H9 (cell line): ENCODE measurements around the gene TSPEAR. TPM values are rescaled to one million over a fixed set of nuclear protein-coding genes. Genes with fewer than 3 reads are reported as not detected.

ENCODE experiments used
- DNase-seq: peaks from one replicate; pipeline ENCODE4 v3.0.0-alpha.2; 2017
- H2AFZ ChIP-seq: one replicate; pipeline ENCODE4 v1.6.1; 2013; ENCODE audit warnings: mild to moderate bottlenecking, low read length, control low read depth, moderate library complexity
- H2AK5ac ChIP-seq: 2 replicates; pipeline ENCODE4 v1.6.1; 2013; ENCODE audit warnings: low read length, control low read depth, mixed read lengths; ENCODE audit not compliant: insufficient read length
- H2BK120ac ChIP-seq: one replicate; pipeline ENCODE4 v1.6.1; 2013; ENCODE audit warnings: low read depth, mild to moderate bottlenecking, low read length, control low read depth, inconsistent platforms; ENCODE audit not compliant: poor library complexity, severe bottlenecking
- H2BK12ac ChIP-seq: 2 replicates; pipeline ENCODE4 v1.6.1; 2013; ENCODE audit warnings: low read length, control low read depth, mixed read lengths, low read depth; ENCODE audit not compliant: insufficient read length
- H2BK15ac ChIP-seq: 2 replicates; pipeline ENCODE4 v1.6.1; 2013; ENCODE audit warnings: low read depth, low read length, control low read depth
- H2BK20ac ChIP-seq: one replicate; pipeline ENCODE4 v1.6.1; 2013; ENCODE audit warnings: low read depth, mild to moderate bottlenecking, low read length, control low read depth, inconsistent platforms; ENCODE audit not compliant: poor library complexity, severe bottlenecking
- H2BK5ac ChIP-seq: 2 replicates; pipeline ENCODE4 v1.6.1; 2013; ENCODE audit warnings: low read length, control low read depth, mixed read lengths; ENCODE audit not compliant: insufficient read length
- H3K14ac ChIP-seq: 2 replicates; pipeline ENCODE4 v1.6.1; 2013; ENCODE audit warnings: low read length, control low read depth; ENCODE audit not compliant: insufficient read depth
- H3K18ac ChIP-seq: 2 replicates; pipeline ENCODE4 v1.6.1; 2013; ENCODE audit warnings: low read depth, mild to moderate bottlenecking, mixed read lengths, low read length, control low read depth; ENCODE audit not compliant: insufficient read length
- H3K23ac ChIP-seq: 2 replicates; pipeline ENCODE4 v1.6.1; 2013; ENCODE audit warnings: low read length, control low read depth, mixed read lengths, low read depth; ENCODE audit not compliant: insufficient read length
- H3K23me2 ChIP-seq: 2 replicates; pipeline ENCODE4 v1.6.1; 2013; ENCODE audit warnings: low read depth, mild to moderate bottlenecking, mixed read lengths, low read length, control low read depth; ENCODE audit not compliant: insufficient read length, poor library complexity, severe bottlenecking
- H3K27ac ChIP-seq: 2 replicates; pipeline ENCODE4 v1.5.1; 2013; ENCODE audit warnings: low read length, control low read depth, mixed read lengths, low read depth; ENCODE audit not compliant: insufficient read length
- H3K27me3 ChIP-seq: 2 replicates; pipeline ENCODE4 v1.6.1; 2013; ENCODE audit warnings: low read length, control low read depth, inconsistent platforms; ENCODE audit not compliant: insufficient read depth
- H3K4ac ChIP-seq: 2 replicates; pipeline ENCODE4 v1.6.1; 2013; ENCODE audit warnings: low read depth, mild to moderate bottlenecking, control low read depth, inconsistent platforms, low read length, moderate library complexity
- H3K4me1 ChIP-seq: 2 replicates; pipeline ENCODE4 v1.6.1; 2013; ENCODE audit warnings: low read length, control low read depth, inconsistent platforms; ENCODE audit not compliant: insufficient read depth
- H3K4me2 ChIP-seq: 2 replicates; pipeline ENCODE4 v1.6.1; 2013; ENCODE audit warnings: low read length, control low read depth, mixed read lengths; ENCODE audit not compliant: insufficient read length, insufficient read depth
- H3K56ac ChIP-seq: 2 replicates; pipeline ENCODE4 v1.6.1; 2013; ENCODE audit warnings: low read depth, mild to moderate bottlenecking, mixed read lengths, low read length, control low read depth; ENCODE audit not compliant: insufficient read length
- H3K79me1 ChIP-seq: 2 replicates; pipeline ENCODE4 v1.6.1; 2013; ENCODE audit warnings: low read depth, mild to moderate bottlenecking, moderate library complexity, low read length, control low read depth, inconsistent platforms; ENCODE audit not compliant: insufficient read depth, poor library complexity, severe bottlenecking
- H3K79me2 ChIP-seq: 2 replicates; pipeline ENCODE4 v1.6.1; 2013; ENCODE audit warnings: low read length, control low read depth, inconsistent platforms; ENCODE audit not compliant: insufficient read depth
- H3K9ac ChIP-seq: 2 replicates; pipeline ENCODE4 v1.6.1; 2013; ENCODE audit warnings: low read length, control low read depth, mixed read lengths; ENCODE audit not compliant: insufficient read length; ENCODE audit errors: extremely low read depth
- H3K9me3 ChIP-seq: one replicate; pipeline ENCODE4 v1.6.1; 2013; ENCODE audit warnings: low read depth, low read length, inconsistent platforms; ENCODE audit not compliant: control insufficient read depth
- H3T11ph ChIP-seq: one replicate; pipeline ENCODE4 v1.6.1; 2013; ENCODE audit warnings: mild to moderate bottlenecking, low read length, control low read depth, inconsistent platforms
- H4K20me1 ChIP-seq: one replicate; pipeline ENCODE4 v1.6.1; 2013; ENCODE audit not compliant: control insufficient read depth, insufficient read length, insufficient read depth
- H4K5ac ChIP-seq: 2 replicates; pipeline ENCODE4 v1.6.1; 2013; ENCODE audit warnings: low read depth, mild to moderate bottlenecking, mixed read lengths, low read length, control low read depth; ENCODE audit not compliant: insufficient read length
- H4K8ac ChIP-seq: replicated peaks from 2 replicates; pipeline ENCODE4 v1.6.1; 2013; ENCODE audit warnings: low read length, control low read depth, mixed read lengths, low read depth; ENCODE audit not compliant: insufficient read length
- H4K91ac ChIP-seq: 2 replicates; pipeline ENCODE4 v1.6.1; 2013; ENCODE audit warnings: low read depth, mild to moderate bottlenecking, moderate library complexity, mixed read lengths, low read length, control low read depth; ENCODE audit not compliant: insufficient read length
- H3K27ac Mint-ChIP-seq, 3 experiments: 2 replicates in 2 of 3; 3 replicates in 1 of 3; pipeline ENCODE4 v1.8.0; 2020 to 2021; ENCODE audit warnings: mixed read lengths in 3 of 3, mild to moderate bottlenecking in 1 of 3, moderate library complexity in 1 of 3
- H3K27me3 Mint-ChIP-seq: 2 replicates; pipeline ENCODE4 v1.8.0; 2021; ENCODE audit warnings: low read depth, mild to moderate bottlenecking, moderate library complexity, mixed read lengths
- H3K36me3 Mint-ChIP-seq, 3 experiments: 2 replicates in 2 of 3; 3 replicates in 1 of 3; pipeline ENCODE4 v1.8.0; 2020 to 2021; ENCODE audit warnings: low read depth in 3 of 3, mixed read lengths in 3 of 3; ENCODE audit not compliant: insufficient read depth in 1 of 3
- H3K4me1 Mint-ChIP-seq, 2 experiments: 2 replicates each; pipeline ENCODE4 v1.8.0; 2020; ENCODE audit warnings: mixed read lengths in 2 of 2
- H3K4me3 Mint-ChIP-seq, 2 experiments: 2 replicates in 1 of 2; 3 replicates in 1 of 2; pipeline ENCODE4 v1.8.0; 2020 to 2021; ENCODE audit warnings: mild to moderate bottlenecking in 2 of 2, mixed read lengths in 2 of 2, moderate library complexity in 1 of 2
- H3K9me3 Mint-ChIP-seq, 2 experiments: 2 replicates in 1 of 2; 3 replicates in 1 of 2; pipeline ENCODE4 v1.8.0; 2020; ENCODE audit warnings: mild to moderate bottlenecking in 2 of 2, mixed read lengths in 2 of 2, moderate library complexity in 1 of 2
- CTCF ChIP-seq: fragments of 200-600 bp; sonication (generic); conservative IDR thresholded peaks from 3 replicates; pipeline ENCODE4 v1.8.0; 2021; ENCODE audit warnings: antibody characterized with exemption, mild to moderate bottlenecking
- WGBS: extraction: QIAGEN DNeasy Blood & Tissue Kit; methylation state at CpG from one replicate; pipeline ENCODE4 v1.1.7; 2013; ENCODE audit warnings: missing lambda C conversion rate, low lambda C conversion rate, mixed read lengths; ENCODE audit not compliant: insufficient read length; ENCODE audit errors: extremely low coverage; 5-methylcytosine and 5-hydroxymethylcytosine counted together
- total RNA-seq: library from RNA; stranded (reverse); gene quantifications from 2 replicates; pipeline ENCODE4 v1.2.1, GENCODE V29; 2021

TSPEAR gene
- total RNA-seq, 1 experiment from 2014 or later = 1.3 TPM

- Histone ChIP-seq H3K79me2 (no peaks in the 10 kb centered on the region), H3K9me3 (no peaks in the 10 kb centered on the region), H4K91ac (no peak overlapping the region), H3K56ac (no peak overlapping the region), H3K23ac (no peak overlapping the region), H3K14ac (no peak overlapping the region), H2BK120ac (no peak overlapping the region), H3K4me2 (no peak overlapping the region), H3K23me2 (no peaks in the 10 kb centered on the region), H2BK15ac (no peak overlapping the region), H3K27me3 (no peaks in the 10 kb centered on the region), H2BK5ac (no peak overlapping the region), H3K27ac (no peak overlapping the region), H3K79me1 (no peaks in the 10 kb centered on the region), H4K20me1 (no peaks in the 10 kb centered on the region), H3T11ph (no peak overlapping the region), H2BK12ac (no peak overlapping the region), H2BK20ac (no peak overlapping the region), H3K4me1 (no peaks in the 10 kb centered on the region; the same call in 1 of the 2 replicates), H3K9ac (no peak overlapping the region), H3K18ac (no peak overlapping the region), H2AK5ac (no peak overlapping the region), H2AFZ (no peak overlapping the region), H3K4ac (no peak overlapping the region), H4K8ac (no peak overlapping the region), H4K5ac (no peak overlapping the region)
- Mint-ChIP-seq H3K9me3 (peaks cover 0 to 5% of the 10 kb centered on the region in 2 experiments; a peak in 2 of 5 replicates), H3K36me3 (peaks cover 0 to 5% (median 0%) of the 10 kb centered on the region in 3 experiments; a peak in 1 of 7 replicates), H3K4me1 (peaks cover 2 to 8% of the 10 kb centered on the region in 2 experiments; a peak in 3 of 4 replicates), H3K27me3 (no peaks in the 10 kb centered on the region; the same call in none of the 2 replicates), H3K27ac (no peak overlapping the region), H3K4me3 (no peak overlapping the region)
- no CpG with 5 or more reads among the region's 6 CpGs for WGBS
- TF ChIP-seq CTCF = no peak
- no peak for DNase-seq
These were observed 176.7 kb downstream of the TSPEAR start for GRCh38 chr21:44534688-44535087.
